Common myeloid progenitor, CD34-positive (primary cell): Measurements from ENCODE around the gene SNAI3.

ENCODE experiments used
- CTCF ChIA-PET: fragments of 350-600 bp; sonication (Branson Sonifier 250); formaldehyde crosslinking; loops from one replicate; lab custom pipeline; 2021; ENCODE audit warnings: antibody characterized with exemption; lab: Charles Lee
- POLR2A ChIA-PET: fragments of 350-600 bp; sonication (Branson Sonifier 250); formaldehyde crosslinking; loops from one replicate; lab custom pipeline; 2021; ENCODE audit warnings: antibody characterized with exemption; lab: Charles Lee
- DNase-seq, 3 donors: peaks; one replicate each; pipeline versions ENCODE4 v3.0.0 to v3.0.0-alpha.2; 2013
- H3K27ac ChIP-seq, 2 experiments: 1 replicate in 1 of 2; 2 replicates in 1 of 2; pipeline ENCODE4 v1.7.0; 2013; ENCODE audit warnings: inconsistent platforms in 2 of 2, low read length in 2 of 2, mild to moderate bottlenecking in 2 of 2, low read depth in 1 of 2, moderate library complexity in 1 of 2; ENCODE audit not compliant: severe bottlenecking in 2 of 2, insufficient read depth in 1 of 2, poor library complexity in 1 of 2
- H3K27me3 ChIP-seq, 5 experiments: replicated peaks in 2 of 5; 1 replicate in 3 of 5; 2 replicates in 2 of 5; pipeline versions ENCODE4 v1.6.1 to v1.7.0; 2013; ENCODE audit warnings: low read length in 4 of 5, mild to moderate bottlenecking in 2 of 5, moderate library complexity in 2 of 5, inconsistent platforms in 1 of 5; ENCODE audit not compliant: insufficient read depth in 5 of 5, control insufficient read depth in 4 of 5
- H3K36me3 ChIP-seq, 4 experiments: 1 replicate in 2 of 4; 2 replicates in 2 of 4; pipeline versions ENCODE4 v1.6.1 to v1.7.0; 2013; ENCODE audit warnings: low read length in 3 of 4, control low read depth in 1 of 4, mild to moderate bottlenecking in 1 of 4; ENCODE audit not compliant: control insufficient read depth in 4 of 4, insufficient read depth in 4 of 4
- H3K4me1 ChIP-seq, 4 experiments: 1 replicate in 3 of 4; 2 replicates in 1 of 4; pipeline versions ENCODE4 v1.6.1 to v1.7.1; 2013; ENCODE audit warnings: low read length in 3 of 4, mild to moderate bottlenecking in 3 of 4, control low read depth in 1 of 4, inconsistent platforms in 1 of 4, moderate library complexity in 1 of 4; ENCODE audit not compliant: control insufficient read depth in 4 of 4, insufficient read depth in 4 of 4; ENCODE audit errors: control extremely low read depth in 1 of 4
- H3K4me3 ChIP-seq, 7 experiments: 1 replicate in 4 of 7; 2 replicates in 3 of 7; pipeline versions ENCODE4 v1.5.1 to v1.7.0; 2013; ENCODE audit warnings: mild to moderate bottlenecking in 7 of 7, low read length in 6 of 7, moderate library complexity in 6 of 7, inconsistent platforms in 2 of 7, low read depth in 2 of 7, control low read depth in 1 of 7; ENCODE audit not compliant: insufficient read depth in 4 of 7, control insufficient read depth in 1 of 7; ENCODE audit errors: extremely low read depth in 1 of 7
- H3K9me3 ChIP-seq, 5 experiments: 1 replicate in 4 of 5; 2 replicates in 1 of 5; pipeline versions ENCODE4 v1.6.1 to v1.7.1; 2013; ENCODE audit warnings: low read length in 4 of 5, mild to moderate bottlenecking in 2 of 5, inconsistent platforms in 1 of 5, low read depth in 1 of 5, moderate library complexity in 1 of 5; ENCODE audit not compliant: control insufficient read depth in 4 of 5, insufficient read depth in 2 of 5; ENCODE audit errors: control extremely low read depth in 1 of 5
- WGBS: methylation state at CpG from one replicate; pipeline ENCODE4 v1.1.5; 2013; ENCODE audit not compliant: insufficient coverage; 5-methylcytosine and 5-hydroxymethylcytosine counted together

The SNAI3 gene

DNA sequence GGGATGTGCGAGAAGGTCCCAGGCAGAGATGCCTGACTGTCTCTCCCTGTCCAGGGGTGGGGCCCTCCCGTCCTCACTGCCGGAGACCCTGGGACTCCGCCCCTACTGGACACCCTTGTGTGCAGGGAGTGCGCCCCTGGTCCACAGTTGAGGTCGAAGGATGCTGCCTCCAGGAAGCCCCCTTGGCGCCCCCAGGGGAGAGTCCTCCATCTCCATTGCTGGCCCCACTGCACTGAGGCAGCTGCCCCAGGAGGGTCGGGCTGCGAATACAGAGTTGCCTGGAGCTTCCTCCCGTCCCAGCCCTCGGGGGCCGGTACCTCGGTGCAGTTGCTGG lies 46.6 kb upstream of the SNAI3 start:
- Histone ChIP-seq H3K4me3 (no peak overlapping the region), H3K4me1 (peaks cover 0 to 4% (median 3%) of the 10 kb centered on the region in 4 experiments), H3K36me3 (peaks cover 13 to 83% (median 68%) of the 10 kb centered on the region in 4 experiments), H3K9me3 (no peaks in the 10 kb centered on the region), H3K27ac (no peak overlapping the region), H3K27me3 (no peaks in the 10 kb centered on the region)
- no peak for DNase-seq
- CTCF ChIA-PET = interaction anchor here (1.8 to 5.1 kb wide), 2 partner anchors 13 to 14 kb away, joined by 7 to 43 read pairs; no protein-coding TSS in a partner anchor
- WGBS = 93% methylated on average over 12 of the region's 13 CpGs
- POLR2A ChIA-PET = no interaction called here

DNA sequence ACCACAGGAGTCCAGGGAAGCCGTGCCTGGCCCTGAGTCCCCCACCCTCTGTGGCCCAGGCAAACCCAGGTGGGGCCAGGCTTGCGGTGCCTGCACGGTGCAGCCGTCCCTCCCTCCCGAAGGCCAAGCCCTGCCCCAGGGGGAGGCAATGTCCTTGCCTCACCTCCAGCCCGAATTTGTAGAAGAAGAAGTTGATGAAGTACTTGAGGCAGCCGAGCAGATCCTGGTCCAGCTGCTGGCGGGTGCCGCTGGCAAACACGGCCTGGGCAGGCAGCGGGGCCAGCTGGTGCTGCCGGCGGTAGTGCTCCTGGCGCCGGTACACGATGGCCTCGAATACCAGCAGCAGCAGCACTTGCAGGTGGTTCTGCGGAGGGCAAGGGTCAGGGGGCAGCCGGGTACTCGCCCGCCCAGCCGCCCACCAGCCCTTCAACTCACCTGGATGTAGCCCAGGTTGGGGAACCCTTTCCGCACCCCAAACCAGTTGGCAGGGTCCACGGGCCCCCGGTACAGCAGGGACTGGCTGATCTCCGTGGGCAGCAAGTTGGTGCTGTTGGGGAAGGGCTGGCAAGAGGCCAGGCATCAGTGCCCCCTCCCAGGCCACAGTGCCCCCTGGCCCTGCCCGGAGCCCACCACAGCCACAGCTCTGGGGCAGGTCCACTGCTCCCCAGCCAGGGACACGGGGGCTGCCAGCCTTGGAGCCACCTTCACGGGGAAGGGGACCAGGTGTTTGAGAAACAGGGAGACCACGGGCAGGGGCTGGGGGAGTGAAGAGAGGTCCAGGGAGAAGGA lies 46.1 kb upstream of the SNAI3 start:
- CTCF ChIA-PET = interaction anchor here (1.8 kb wide), 1 partner anchor 13 kb away, joined by 7 read pairs; no protein-coding TSS in a partner anchor
- no peaks in the 10 kb centered on the region for H3K4me1 ChIP-seq
- POLR2A ChIA-PET = no interaction called here
- no peaks in the 10 kb centered on the region for H3K27me3 ChIP-seq
- peaks cover 15 to 83% (median 68%) of the 10 kb centered on the region in 4 experiments for H3K36me3 ChIP-seq
- H3K4me3 ChIP-seq = no peak overlapping the region
- no peak overlapping the region for H3K27ac ChIP-seq
- 90% methylated on average over 29 of the region's 30 CpGs for WGBS
- DNase-seq = no peak
- H3K9me3 ChIP-seq = no peaks in the 10 kb centered on the region

DNA sequence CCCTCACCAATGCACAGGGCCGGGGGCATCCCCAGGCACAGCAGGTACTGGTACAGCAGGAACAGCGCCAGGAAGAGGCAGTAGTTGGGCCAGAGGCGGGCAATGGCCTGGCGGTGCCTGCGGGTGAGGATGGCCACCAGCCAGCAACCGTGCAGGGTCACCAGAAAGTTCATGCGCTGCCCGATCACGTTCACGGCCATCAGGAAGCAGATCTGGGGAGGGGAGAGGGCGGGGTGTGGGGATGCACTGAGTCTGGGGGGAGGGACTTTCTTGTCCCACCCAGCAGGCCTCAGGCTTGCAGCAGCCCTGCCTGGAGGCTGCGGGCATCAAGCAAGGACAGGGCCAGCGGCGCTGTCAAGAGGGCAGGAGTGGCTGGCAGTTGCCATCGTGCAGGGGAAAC lies 45.4 kb upstream of the SNAI3 start:
- ChIA-PET POLR2A (no interaction called here), CTCF (no interaction called here)
- no peak for DNase-seq
- H3K27ac ChIP-seq = no peak overlapping the region
- H3K27me3 ChIP-seq = no peaks in the 10 kb centered on the region
- no peaks in the 10 kb centered on the region for H3K4me1 ChIP-seq
- no peak overlapping the region for H3K4me3 ChIP-seq
- H3K36me3 ChIP-seq = peaks cover 15 to 84% (median 70%) of the 10 kb centered on the region in 4 experiments
- no peaks in the 10 kb centered on the region for H3K9me3 ChIP-seq
- WGBS = 91% methylated on average over 6 of the region's 15 CpGs

DNA sequence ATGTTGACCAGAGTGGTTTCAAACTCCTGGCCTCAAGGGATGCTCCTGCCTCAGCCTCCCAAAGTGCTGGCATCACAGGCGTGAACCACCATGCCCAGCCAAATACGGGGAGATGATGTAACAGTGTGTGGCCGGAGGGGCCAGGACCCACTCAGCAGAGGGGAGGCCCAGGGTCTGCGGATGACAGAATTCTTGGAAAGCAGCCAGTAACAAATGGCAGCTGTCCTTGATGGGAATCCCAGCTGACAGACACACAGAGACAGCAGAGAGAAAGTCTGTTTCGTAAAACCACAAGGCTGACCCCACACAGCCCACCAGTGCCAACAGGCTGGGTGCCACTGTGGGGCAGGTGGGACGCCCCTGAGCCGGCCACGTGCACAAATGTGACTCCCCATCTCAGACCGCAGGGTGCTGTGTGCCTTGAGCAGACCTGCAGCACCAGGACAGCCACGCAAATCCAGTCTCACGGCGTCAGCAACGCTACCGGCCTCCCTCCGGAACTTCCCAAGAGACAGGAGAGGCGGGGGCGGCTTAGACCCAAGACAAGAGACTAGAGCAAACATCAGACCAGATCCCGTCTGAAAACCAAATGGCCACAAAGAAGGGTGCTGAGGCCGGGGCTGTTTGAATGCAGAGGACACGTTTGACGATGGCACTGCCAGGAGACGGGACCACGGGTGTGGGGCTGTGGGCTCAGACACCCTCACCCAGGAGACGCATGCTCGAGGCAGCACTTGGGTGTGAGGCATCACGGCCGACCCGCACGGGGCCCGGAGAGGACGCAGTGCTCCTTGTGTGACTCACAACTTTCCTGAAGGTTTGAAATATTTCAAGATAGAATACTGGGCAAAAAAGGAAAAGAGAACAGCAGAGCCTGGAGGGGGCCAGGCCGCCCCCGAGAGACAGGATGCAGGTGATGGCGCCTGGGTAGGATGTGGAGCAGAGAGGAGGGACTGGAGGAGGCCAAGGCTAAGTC lies 44.6 kb upstream of the SNAI3 start:
- Histone ChIP-seq H3K27ac (no peak overlapping the region), H3K4me1 (no peaks in the 10 kb centered on the region), H3K36me3 (peaks cover 14 to 86% (median 70%) of the 10 kb centered on the region in 4 experiments), H3K27me3 (no peaks in the 10 kb centered on the region), H3K9me3 (no peaks in the 10 kb centered on the region), H3K4me3 (no peak overlapping the region)
- ChIA-PET POLR2A (no interaction called here), CTCF (interaction anchor here (1.2 kb wide), 1 partner anchor 15 kb away, joined by 3 read pairs; no protein-coding TSS in a partner anchor)
- WGBS = 97% methylated on average over 30 of the region's 34 CpGs
- no peak for DNase-seq

DNA sequence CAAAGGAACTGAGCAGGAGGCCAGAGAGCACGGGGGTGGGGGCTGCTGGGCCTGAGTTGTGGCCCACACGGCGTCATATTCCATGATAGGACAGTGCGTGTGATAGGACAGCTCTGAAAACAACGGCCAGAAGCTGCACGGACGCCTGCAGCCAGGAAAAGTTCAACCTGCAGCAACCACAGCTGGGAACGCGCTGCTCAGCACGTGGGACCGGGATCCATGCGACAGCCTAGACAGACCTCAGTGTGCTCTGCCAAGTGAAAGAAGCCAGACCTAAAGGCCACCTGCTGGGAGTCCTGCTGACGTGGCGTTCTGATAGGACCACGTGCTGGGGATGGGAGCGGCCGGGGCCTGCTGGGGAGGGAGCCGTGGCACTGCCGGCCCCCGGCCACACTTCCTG lies 41.6 kb upstream of the SNAI3 start:
- Histone ChIP-seq H3K9me3 (no peaks in the 10 kb centered on the region), H3K4me1 (no peaks in the 10 kb centered on the region), H3K27me3 (no peaks in the 10 kb centered on the region), H3K36me3 (peaks cover 26 to 83% (median 65%) of the 10 kb centered on the region in 4 experiments), H3K27ac (no peak overlapping the region), H3K4me3 (no peak overlapping the region)
- DNase-seq = no peak
- ChIA-PET POLR2A (no interaction called here), CTCF (no interaction called here)
- WGBS = 91% methylated on average over 19 of the region's 20 CpGs

DNA sequence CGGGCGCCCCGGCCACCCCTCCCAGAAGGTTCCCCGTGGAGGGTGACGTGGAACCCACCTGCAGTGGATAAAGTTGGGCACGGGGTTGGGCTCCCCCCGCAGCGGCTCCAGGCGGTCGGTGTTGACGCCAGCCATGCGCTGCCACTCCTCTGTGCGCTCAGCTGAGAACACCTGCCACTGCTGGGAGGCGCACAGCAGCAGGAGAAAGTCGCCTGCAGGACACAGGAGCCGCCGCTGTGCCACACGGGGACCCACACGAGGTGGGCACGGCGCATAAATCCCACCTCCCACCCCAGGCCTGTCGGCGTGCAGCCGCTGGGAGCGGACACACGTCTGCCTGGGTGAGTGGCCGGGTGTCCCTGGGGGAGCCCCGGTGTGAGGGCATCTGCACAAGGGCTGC lies 40.7 kb upstream of the SNAI3 start:
- peaks cover 28 to 83% (median 65%) of the 10 kb centered on the region in 4 experiments for H3K36me3 ChIP-seq
- H3K27me3 ChIP-seq = no peaks in the 10 kb centered on the region
- CTCF ChIA-PET = no interaction called here
- H3K4me3 ChIP-seq = no peak overlapping the region
- no peak overlapping the region for H3K27ac ChIP-seq
- no peaks in the 10 kb centered on the region for H3K4me1 ChIP-seq
- no peaks in the 10 kb centered on the region for H3K9me3 ChIP-seq
- DNase-seq = no peak
- POLR2A ChIA-PET = no interaction called here
- WGBS = 97% methylated on average over 28 of the region's 28 CpGs

DNA sequence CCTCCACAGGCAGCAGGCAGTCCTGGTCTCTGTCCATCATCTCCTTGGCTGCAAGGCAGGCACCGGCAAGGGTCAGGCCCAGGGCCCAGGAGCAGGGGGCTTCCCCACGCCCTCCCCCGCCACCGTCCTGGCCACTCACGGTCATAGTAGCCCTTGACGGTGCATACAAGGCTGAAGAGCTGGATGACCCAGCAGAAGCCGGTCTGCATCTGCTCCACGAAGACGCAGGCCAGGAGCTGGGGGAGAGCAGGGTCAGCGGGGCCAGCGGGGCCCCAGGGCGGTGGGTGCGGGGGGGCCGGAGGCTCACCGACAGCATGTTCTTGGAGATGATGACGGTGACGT lies 40.1 kb upstream of the SNAI3 start:
- over 99% methylated on average over 12 of the region's 17 CpGs for WGBS
- H3K27ac ChIP-seq = no peak overlapping the region
- no peaks in the 10 kb centered on the region for H3K9me3 ChIP-seq
- H3K36me3 ChIP-seq = peaks cover 27 to 84% (median 64%) of the 10 kb centered on the region in 4 experiments
- H3K27me3 ChIP-seq = no peaks in the 10 kb centered on the region
- POLR2A ChIA-PET = no interaction called here
- CTCF ChIA-PET = no interaction called here
- no peak overlapping the region for H3K4me3 ChIP-seq
- no peak for DNase-seq
- H3K4me1 ChIP-seq = no peaks in the 10 kb centered on the region
